PC-9 (cell line): ENCODE data around the gene MITF.

Experiments
- EZH2 ChIP-seq: fragments of 200-600 bp; sonication (generic); IDR thresholded peaks from 2 replicates; pipeline ENCODE4 v1.8.0; 2017; ENCODE audit warnings: antibody characterized with exemption, low read depth
- TF ChIP-seq, protein P1 (sequence below): fragments of 200-600 bp; sonication (generic); conservative IDR thresholded peaks from 2 replicates; pipeline ENCODE4 v1.6.1; 2017; ENCODE audit warnings: mixed run types, antibody characterized with exemption, mild to moderate bottlenecking, moderate library complexity

DNA sequence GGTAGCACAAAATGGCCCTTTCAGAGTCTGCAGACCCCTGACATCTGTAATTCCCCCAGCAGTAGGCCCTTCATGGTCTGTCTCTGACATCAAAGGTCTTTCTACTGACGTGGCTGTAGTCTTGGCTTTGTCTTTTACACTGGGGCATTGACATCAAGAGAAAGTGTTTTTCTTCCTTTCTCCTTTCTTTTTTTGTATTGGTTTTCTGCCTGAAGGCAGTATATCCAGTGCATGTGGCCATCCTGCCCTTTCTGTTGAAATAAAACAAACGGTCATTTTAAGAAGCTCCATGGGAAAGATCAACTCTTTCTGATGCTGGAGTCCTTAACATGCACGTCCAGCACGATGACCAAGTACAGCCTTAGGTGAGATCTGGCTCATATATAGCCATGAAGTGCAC, 153.4 kb downstream of the MITF start:
- TF ChIP-seq, protein P1, sequence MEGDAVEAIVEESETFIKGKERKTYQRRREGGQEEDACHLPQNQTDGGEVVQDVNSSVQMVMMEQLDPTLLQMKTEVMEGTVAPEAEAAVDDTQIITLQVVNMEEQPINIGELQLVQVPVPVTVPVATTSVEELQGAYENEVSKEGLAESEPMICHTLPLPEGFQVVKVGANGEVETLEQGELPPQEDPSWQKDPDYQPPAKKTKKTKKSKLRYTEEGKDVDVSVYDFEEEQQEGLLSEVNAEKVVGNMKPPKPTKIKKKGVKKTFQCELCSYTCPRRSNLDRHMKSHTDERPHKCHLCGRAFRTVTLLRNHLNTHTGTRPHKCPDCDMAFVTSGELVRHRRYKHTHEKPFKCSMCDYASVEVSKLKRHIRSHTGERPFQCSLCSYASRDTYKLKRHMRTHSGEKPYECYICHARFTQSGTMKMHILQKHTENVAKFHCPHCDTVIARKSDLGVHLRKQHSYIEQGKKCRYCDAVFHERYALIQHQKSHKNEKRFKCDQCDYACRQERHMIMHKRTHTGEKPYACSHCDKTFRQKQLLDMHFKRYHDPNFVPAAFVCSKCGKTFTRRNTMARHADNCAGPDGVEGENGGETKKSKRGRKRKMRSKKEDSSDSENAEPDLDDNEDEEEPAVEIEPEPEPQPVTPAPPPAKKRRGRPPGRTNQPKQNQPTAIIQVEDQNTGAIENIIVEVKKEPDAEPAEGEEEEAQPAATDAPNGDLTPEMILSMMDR = no peak
- TF ChIP-seq EZH2 = no peak
